OCI-LY3 (cell line): ENCODE measurements around the gene DCTPP1.

Source experiments
- CTCF ChIP-seq: fragments of 200-600, 300-600 bp; sonication (generic); IDR thresholded peaks from 2 replicates; pipeline ENCODE4 v1.5.1; 2014; ENCODE audit warnings: antibody characterized with exemption, low read length, low read depth
- EZH2phosphoT487 ChIP-seq: fragments of 200-600 bp; shearing (Covaris generic); IDR thresholded peaks from 2 replicates; pipeline ENCODE4 v1.6.1; 2018; ENCODE audit warnings: antibody characterized with exemption, mixed run types, low read depth

GRCh38 chr16:30395155-30395991, 34.5 kb downstream of the DCTPP1 start, which contains the start of gene ZNF48:
- TF ChIP-seq CTCF (peak; percentile 25), EZH2phosphoT487 (no peak)
